Endothelial cell of umbilical vein (primary cell): ENCODE results near the gene ARTN. TPM values are rescaled to one million over a fixed set of nuclear protein-coding genes. Genes with fewer than 3 reads are reported as not detected.

Experiments used
- BruUV-seq: library from RNA; stranded (reverse); fragments of 400-500 nt; replicated peaks from 2 replicates; lab custom pipeline; 2021; lab: Mats Ljungman, UMichigan
- CTCF ChIA-PET: fragments of 300-600, 350-600 bp; sonication (Branson Sonifier 250); formaldehyde crosslinking; loops from one replicate; lab custom pipeline; 2021; ENCODE audit warnings: antibody characterized with exemption, inconsistent platforms; lab: Charles Lee
- POLR2A ChIA-PET: fragments of 300-600, 350-600 bp; sonication (Branson Sonifier 250); formaldehyde crosslinking; loops from one replicate; lab custom pipeline; 2021; ENCODE audit warnings: antibody characterized with exemption, inconsistent platforms; lab: Charles Lee
- DNase-seq: peaks from one replicate; pipeline ENCODE4 v3.0.0-alpha.2; 2011; ENCODE audit warnings: low read depth, low spot score
- FAIRE-seq: peaks from 2 replicates; lab custom pipeline; 2011; peaks lifted over from hg19 to GRCh38; lab: Jason Lieb, UNC
- H2AFZ ChIP-seq: 2 replicates; pipeline ENCODE4 v1.6.0; 2012; ENCODE audit warnings: low read depth, low read length, control low read depth, inconsistent platforms
- H3K27ac ChIP-seq: 2 replicates; pipeline ENCODE4 v1.5.1; 2011; ENCODE audit warnings: low read depth, mild to moderate bottlenecking, control low read depth, low read length, moderate library complexity; ENCODE audit not compliant: insufficient read depth
- H3K27me3 ChIP-seq, 2 experiments: 2 replicates each; pipeline versions ENCODE4 v1.6.0 to v1.6.1; 2011; ENCODE audit warnings: low read length in 2 of 2, mixed read lengths in 1 of 2; ENCODE audit not compliant: control insufficient read depth in 2 of 2, insufficient read depth in 2 of 2
- H3K36me3 ChIP-seq, 2 experiments: 2 replicates in 1 of 2; 3 replicates in 1 of 2; pipeline ENCODE4 v1.5.1; 2011; ENCODE audit warnings: low read length in 2 of 2, mild to moderate bottlenecking in 1 of 2, moderate library complexity in 1 of 2; ENCODE audit not compliant: control insufficient read depth in 2 of 2, insufficient read depth in 2 of 2; ENCODE audit errors: extremely low read depth in 1 of 2
- H3K4me1 ChIP-seq: 3 replicates; pipeline ENCODE4 v1.5.1; 2011; ENCODE audit warnings: mild to moderate bottlenecking, low read length; ENCODE audit not compliant: control insufficient read depth, insufficient read depth; ENCODE audit errors: extremely low read depth
- H3K4me2 ChIP-seq: 2 replicates; pipeline ENCODE4 v1.6.1; 2011; ENCODE audit warnings: low read length, control low read depth, mixed read lengths; ENCODE audit not compliant: insufficient read depth
- H3K4me3 ChIP-seq, 3 experiments: fragments of 200-600 bp in 1 of 3; sonication (generic), shearing (Covaris generic) in 1 of 3; replicated peaks in 1 of 3; 2 replicates each; pipeline ENCODE4 v1.5.1; 2011 to 2016; ENCODE audit warnings: control low read depth in 3 of 3, low read length in 3 of 3, mild to moderate bottlenecking in 2 of 3, inconsistent platforms in 1 of 3, low read depth in 1 of 3, moderate library complexity in 1 of 3; ENCODE audit not compliant: insufficient read depth in 1 of 3
- H3K79me2 ChIP-seq: 2 replicates; pipeline ENCODE4 v1.6.0; 2012; ENCODE audit warnings: low read length, inconsistent platforms; ENCODE audit not compliant: control insufficient read depth, insufficient read depth
- H3K9ac ChIP-seq: replicated peaks from 2 replicates; pipeline ENCODE3; 2011; ENCODE audit warnings: low read length, control low read depth; ENCODE audit not compliant: insufficient read depth; ENCODE audit errors: extremely low read depth
- H3K9me1 ChIP-seq: replicated peaks from 3 replicates; pipeline ENCODE4 v1.6.0; 2011; ENCODE audit warnings: mild to moderate bottlenecking, low read length; ENCODE audit not compliant: control insufficient read depth, insufficient read depth; ENCODE audit errors: extremely low read depth
- H3K9me3 ChIP-seq: replicated peaks from 2 replicates; pipeline ENCODE4 v1.5.1; 2012; ENCODE audit warnings: low read length, inconsistent platforms; ENCODE audit not compliant: control insufficient read depth, insufficient read depth
- H4K20me1 ChIP-seq: replicated peaks from 2 replicates; pipeline ENCODE3; 2011; ENCODE audit warnings: mild to moderate bottlenecking, low read length; ENCODE audit not compliant: control insufficient read depth, insufficient read depth; ENCODE audit errors: extremely low read depth
- CTCF ChIP-seq, 2 donors: IDR thresholded peaks; 1 replicate in 1 of 2; 2 replicates in 1 of 2; pipeline ENCODE4 v1.5.1; 2011; ENCODE audit warnings: low read length in 2 of 2, mild to moderate bottlenecking in 2 of 2, moderate library complexity in 2 of 2, control low read depth in 1 of 2, inconsistent platforms in 1 of 2, low read depth in 1 of 2; ENCODE audit not compliant: insufficient read depth in 1 of 2; ENCODE audit errors: extremely low read depth in 1 of 2
- EZH2 ChIP-seq: IDR thresholded peaks from 2 replicates; pipeline ENCODE4 v1.6.1; 2012; ENCODE audit warnings: borderline replicate concordance, low read depth, mild to moderate bottlenecking, moderate library complexity, low read length, inconsistent platforms; ENCODE audit not compliant: severe bottlenecking
- FOS ChIP-seq: IDR thresholded peaks from 2 replicates; pipeline ENCODE4 v1.6.1; 2011; ENCODE audit warnings: mild to moderate bottlenecking, low read length, moderate library complexity, borderline replicate concordance; ENCODE audit not compliant: insufficient read depth
- GATA2 ChIP-seq: IDR thresholded peaks from 2 replicates; pipeline ENCODE4 v1.7.0; 2011; ENCODE audit warnings: low read depth, mild to moderate bottlenecking, moderate library complexity, mixed read lengths, low read length; ENCODE audit not compliant: insufficient read length, insufficient read depth
- JUN ChIP-seq: IDR thresholded peaks from 2 replicates; pipeline ENCODE4 v1.6.1; 2011; ENCODE audit warnings: borderline replicate concordance, low read depth; ENCODE audit not compliant: insufficient read length, insufficient read depth
- MAX ChIP-seq: IDR thresholded peaks from 2 replicates; pipeline ENCODE4 v1.6.1; 2011; ENCODE audit not compliant: insufficient read depth, insufficient read length
- MYC ChIP-seq: IDR thresholded peaks from one replicate; pipeline ENCODE4 v1.6.1; 2011; ENCODE audit warnings: mild to moderate bottlenecking, low read depth, low read length
- POLR2A ChIP-seq: IDR thresholded peaks from 2 replicates; pipeline ENCODE4 v1.6.1; 2012; ENCODE audit warnings: low read depth, mild to moderate bottlenecking, control low read depth, low read length
- POLR2AphosphoS5 ChIP-seq: IDR thresholded peaks from 2 replicates; pipeline ENCODE4 v1.6.1; 2012; ENCODE audit warnings: low read depth, mild to moderate bottlenecking, control low read depth, low read length, moderate library complexity; ENCODE audit not compliant: insufficient read depth
- dilution Hi-C: fragments of 300-500 bp; cut with MboI; formaldehyde crosslinking; loops from one replicate; pipeline ENCODE4 v1.15.0; 2019; ENCODE audit warnings: low sequenced_read_pairs; ENCODE audit not compliant: extremely low pct_ligation_motif_present
- intact Hi-C: fragments of 100-400 bp; cut with micrococcal nuclease; formaldehyde crosslinking; loops from one replicate; pipeline ENCODE4 v1.10.0; 2022
- polyA plus RNA-seq, 4 experiments: library from polyadenylated mRNA; depleted of rRNA in 3 of 4; stranded (reverse) in 3 of 4; unstranded in 1 of 4; fragments of >200 nt; gene quantifications; 2 replicates each; pipeline versions ENCODE4 v1.2.1 to v1.2.3, GENCODE V29; 2011 to 2012; ENCODE audit warnings: missing spikeins in 1 of 4
- total RNA-seq: library from RNA; stranded (reverse); gene quantifications from 2 replicates; pipeline ENCODE4 v1.2.3, GENCODE V29; 2021

Gene ARTN
- total and polyA plus RNA-seq, 2 donors (not counting 3 experiments of a cell fraction or from before 2014, with no cell fraction given) = 0.11 to 0.18 TPM

GRCh38 chr1:43898981-43899380 is 34.6 kb upstream of the ARTN start:
- H3K36me3 ChIP-seq = peaks cover 0 to 13% of the 10 kb centered on the region in 2 experiments
- H3K79me2 ChIP-seq = no peaks in the 10 kb centered on the region
- no peak for FAIRE-seq
- H3K4me1 ChIP-seq = no peaks in the 10 kb centered on the region
- ChIA-PET POLR2A (no interaction called here), CTCF (interaction anchor here (1.7 kb wide), 1 partner anchor 135 kb away, joined by 6 read pairs; no protein-coding TSS in a partner anchor)
- H3K9me3 ChIP-seq = no peaks in the 10 kb centered on the region
- dilution Hi-C loops (no loop called here), intact Hi-C loops (no loop called here)
- H2AFZ ChIP-seq = no peak overlapping the region
- H3K9ac ChIP-seq = no peak overlapping the region
- H3K4me3 ChIP-seq = no peak overlapping the region
- no peaks in the 10 kb centered on the region for H3K9me1 ChIP-seq
- TF ChIP-seq CTCF (IDR thresholded peaks at IDR 0.05; ENCODE audit: extremely low read depth in 1 of 2, insufficient read depth in 1 of 2, low read depth in 1 of 2, low read length in 2 of 2) = no peak
- no peak for TF ChIP-seq POLR2AphosphoS5
- TF ChIP-seq MAX = no peak
- TF ChIP-seq FOS = no peak
- no peak for TF ChIP-seq POLR2A
- TF ChIP-seq JUN = no peak
- TF ChIP-seq EZH2 = no peak
- TF ChIP-seq GATA2 = no peak
- TF ChIP-seq MYC = no peak
- no TSS peak for BruUV-seq
- no peaks in the 10 kb centered on the region for H3K27me3 ChIP-seq
- DNase-seq = no peak
- no peak overlapping the region for H3K27ac ChIP-seq
- no peak overlapping the region for H3K4me2 ChIP-seq
- no peaks in the 10 kb centered on the region for H4K20me1 ChIP-seq
